T1000 (cell line): ENCODE data around the gene SULT1A3.
"Not testable (repeated sequence)": the region's sequence is repeated elsewhere in the genome, so short reads cannot be mapped to it uniquely, and the experiment has no call there.

ENCODE experiments used
- DNase-seq: peaks from one replicate; lab custom pipeline; 2025; ENCODE audit warnings: mixed read lengths; lab: John Stamatoyannopoulos, UW

SULT1A3 gene

DNA sequence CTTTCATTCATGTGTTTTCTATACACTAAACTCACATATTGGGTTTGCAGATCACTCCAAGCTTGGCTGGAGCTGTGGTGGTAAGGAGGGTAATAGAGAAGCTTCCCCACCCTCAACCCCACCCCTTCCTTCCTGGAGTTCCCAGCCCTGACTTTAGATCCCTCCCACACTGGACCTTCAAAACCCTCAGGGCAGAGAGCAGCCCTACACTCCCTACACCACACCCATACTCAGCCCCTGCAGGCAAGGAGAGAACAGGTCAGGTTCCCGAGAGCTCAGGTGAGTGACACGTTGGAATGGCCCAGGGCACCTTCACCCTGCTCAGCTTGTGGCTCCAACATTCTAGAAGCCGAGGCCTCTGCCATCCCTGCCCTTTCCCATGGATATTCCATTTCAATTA lies at the start of gene SULT1A3:
Gene SULT1A3, plus strand, starts transcription at position 207 of the 400 bp plus-strand sequence. CDS start 1,474 bp downstream, outside the sequence.
- DNase-seq = not testable (repeated sequence)

- no peak for DNase-seq
Observed at GRCh38 chr16:30151091-30151490, 48.0 kb upstream of the SULT1A3 start.

DNA sequence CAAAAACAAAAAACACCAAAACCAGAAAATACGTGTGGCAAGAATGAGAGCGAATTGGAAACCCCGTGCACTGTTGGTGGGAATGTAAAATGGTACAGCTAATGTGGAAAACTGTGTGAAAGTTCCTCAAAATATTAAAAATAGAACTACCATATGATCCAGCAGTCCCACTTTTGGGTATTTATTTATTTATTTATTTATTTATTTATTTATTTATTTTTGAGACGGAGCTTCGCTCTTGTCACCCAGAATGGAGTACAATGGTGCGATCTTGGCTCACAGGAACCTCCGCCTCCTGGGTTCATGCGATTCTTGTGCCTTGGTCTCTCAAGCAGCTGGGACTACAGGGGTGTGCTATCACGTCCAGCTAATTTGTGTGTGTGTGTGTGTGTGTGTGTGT lies 46.5 kb upstream of the SULT1A3 start:
- DNase-seq = no peak

DNA sequence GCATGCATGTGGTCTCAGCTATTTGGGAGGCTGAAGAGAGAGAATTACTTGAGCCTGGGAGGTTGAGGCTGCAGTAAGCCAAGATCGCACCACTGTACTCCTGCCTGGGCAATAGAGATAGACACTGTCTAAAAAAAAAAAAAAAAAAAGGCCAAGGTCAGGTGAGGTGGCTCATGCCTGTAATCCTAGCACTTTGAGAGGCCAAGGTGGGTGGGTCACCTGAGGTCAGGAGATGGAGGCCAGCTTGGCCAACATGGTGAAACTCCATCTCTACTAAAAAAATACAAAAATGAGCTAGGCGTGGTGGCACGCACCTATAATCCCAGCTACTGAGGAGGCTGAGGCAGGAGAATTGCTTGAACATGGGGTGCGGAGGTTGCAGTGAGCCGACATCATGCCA lies 43.9 kb upstream of the SULT1A3 start:
- no peak for DNase-seq

DNA sequence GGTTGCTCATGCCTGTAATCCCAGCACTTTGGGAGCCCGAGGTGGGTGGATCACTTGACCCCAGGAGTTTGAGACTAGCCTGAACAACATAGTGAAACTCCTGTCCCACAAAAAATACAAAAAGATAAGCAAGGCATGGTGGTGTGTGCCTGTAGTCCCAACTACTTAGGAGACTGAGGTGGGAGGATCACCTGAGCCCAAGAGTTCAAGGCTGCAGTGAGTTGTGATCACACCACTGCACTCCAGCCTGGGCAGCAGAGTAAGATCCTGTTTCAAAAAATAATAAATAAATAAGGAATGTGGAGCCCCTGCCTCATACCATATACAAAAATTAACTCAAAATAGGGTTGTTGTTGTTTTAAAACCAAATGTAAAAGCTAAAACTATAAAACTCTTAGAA lies 41.8 kb upstream of the SULT1A3 start:
- DNase-seq = no peak

- no peak for DNase-seq
Observed at GRCh38 chr16:30163538-30163937, 35.5 kb upstream of the SULT1A3 start.

- DNase-seq = no peak
Observed at GRCh38 chr16:30166202-30166902, 32.7 kb upstream of the SULT1A3 start.

DNA sequence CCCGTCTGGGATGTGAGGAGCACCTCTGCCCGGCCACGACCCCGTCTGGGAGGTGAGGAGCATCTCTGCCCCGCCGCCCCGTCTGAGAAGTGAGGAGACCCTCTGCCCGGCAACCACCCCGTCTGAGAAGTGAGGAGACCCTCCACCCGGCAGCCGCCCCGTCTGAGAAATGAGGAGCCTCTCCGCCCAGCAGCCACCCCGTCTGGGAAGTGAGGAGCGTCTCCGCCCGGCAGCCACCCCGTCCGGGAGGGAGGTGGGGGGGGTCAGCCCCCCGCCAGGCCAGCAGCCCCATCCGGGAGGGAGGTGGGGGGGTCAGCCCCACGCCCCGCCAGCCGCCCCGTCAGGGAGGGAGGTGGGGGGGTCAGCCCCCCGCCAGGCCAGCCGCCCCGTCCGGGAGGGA lies 30.3 kb upstream of the SULT1A3 start:
- DNase-seq = not testable (repeated sequence)

- not testable (repeated sequence) for DNase-seq
Observed at GRCh38 chr16:30169416-30169815, 29.6 kb upstream of the SULT1A3 start.

- not testable (repeated sequence) for DNase-seq
Observed at GRCh38 chr16:30170145-30170544, 28.9 kb upstream of the SULT1A3 start.

DNA sequence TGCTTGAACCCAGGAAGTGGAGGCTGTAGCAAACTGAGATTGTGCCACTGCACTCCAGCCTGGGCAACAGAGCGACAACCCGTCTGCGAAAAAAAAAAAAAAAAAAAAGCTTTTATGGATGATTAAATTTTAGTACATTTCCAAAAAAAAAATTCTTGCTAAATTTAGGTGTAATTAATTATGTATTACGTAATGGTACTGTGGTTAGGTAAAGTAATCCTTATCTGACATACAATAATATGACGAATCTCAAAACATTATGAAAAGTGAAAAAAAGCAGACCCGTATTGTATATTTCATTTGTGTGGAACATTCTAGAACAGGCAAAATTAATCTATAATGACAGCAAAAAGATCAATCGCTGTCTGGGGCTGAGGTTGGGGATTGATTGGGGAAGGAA lies 26.0 kb upstream of the SULT1A3 start:
- no peak for DNase-seq

DNA sequence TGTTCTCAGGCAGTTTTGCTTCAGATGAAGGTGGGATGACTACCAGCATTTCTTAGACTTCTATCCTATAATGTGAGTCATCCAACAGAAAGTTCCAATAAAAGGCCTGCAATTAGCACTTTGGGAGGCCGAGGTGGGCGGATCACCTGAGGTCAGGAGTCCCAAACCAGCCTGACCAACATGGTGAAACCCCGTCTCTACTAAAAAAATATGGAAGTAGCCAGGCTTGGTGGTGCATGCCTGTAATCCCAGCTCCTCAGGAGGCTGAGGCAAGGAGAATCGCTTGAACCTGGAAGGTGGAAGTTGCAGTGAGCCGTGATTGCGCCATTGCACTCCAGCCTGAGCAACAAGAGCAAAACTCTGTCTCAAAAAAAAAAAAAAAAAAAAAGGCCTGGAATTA lies 22.2 kb upstream of the SULT1A3 start:
- DNase-seq = not testable (repeated sequence)

- no peak for DNase-seq
Observed at GRCh38 chr16:30179195-30179594, 19.9 kb upstream of the SULT1A3 start.

DNA sequence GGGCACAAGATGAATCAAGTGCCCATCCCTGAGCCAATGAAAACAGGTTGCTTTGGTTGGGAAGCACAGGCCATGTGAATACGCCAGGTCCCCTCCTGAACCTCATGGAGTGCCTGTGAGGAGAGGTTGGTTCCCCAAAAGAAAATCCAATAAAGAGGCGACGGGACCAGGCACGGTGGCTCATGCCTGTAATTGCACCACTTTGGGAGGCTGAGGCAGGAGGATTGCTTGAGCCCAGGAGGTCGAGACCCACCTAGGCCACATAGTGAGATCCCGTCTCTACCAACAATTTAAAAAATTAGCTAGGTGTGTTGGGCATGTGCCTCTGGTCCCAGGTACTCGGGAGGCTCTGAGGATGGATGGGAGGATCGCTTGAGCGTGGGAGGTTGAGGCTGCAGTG lies 19.1 kb upstream of the SULT1A3 start:
- no peak for DNase-seq

DNA sequence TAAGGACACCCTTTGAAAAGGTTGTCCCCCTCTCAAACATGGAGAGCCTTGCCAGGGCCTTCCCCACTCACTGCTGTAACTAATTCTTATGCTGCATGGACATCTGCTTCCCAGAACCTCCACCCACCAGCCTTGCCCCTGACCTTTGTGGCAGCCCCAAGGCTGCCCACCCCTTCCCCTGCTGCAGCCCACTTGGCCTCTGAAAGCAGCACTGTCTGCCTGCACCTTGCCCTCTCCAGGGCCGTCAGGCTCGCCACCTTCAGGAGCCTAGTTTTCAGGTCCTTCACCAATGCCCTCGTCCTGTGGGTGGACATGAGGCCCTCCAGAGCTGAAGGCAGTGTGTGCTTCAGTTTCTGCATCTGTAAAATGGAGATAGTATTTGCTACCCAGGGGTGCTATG lies 18.3 kb upstream of the SULT1A3 start:
- DNase-seq = no peak

DNA sequence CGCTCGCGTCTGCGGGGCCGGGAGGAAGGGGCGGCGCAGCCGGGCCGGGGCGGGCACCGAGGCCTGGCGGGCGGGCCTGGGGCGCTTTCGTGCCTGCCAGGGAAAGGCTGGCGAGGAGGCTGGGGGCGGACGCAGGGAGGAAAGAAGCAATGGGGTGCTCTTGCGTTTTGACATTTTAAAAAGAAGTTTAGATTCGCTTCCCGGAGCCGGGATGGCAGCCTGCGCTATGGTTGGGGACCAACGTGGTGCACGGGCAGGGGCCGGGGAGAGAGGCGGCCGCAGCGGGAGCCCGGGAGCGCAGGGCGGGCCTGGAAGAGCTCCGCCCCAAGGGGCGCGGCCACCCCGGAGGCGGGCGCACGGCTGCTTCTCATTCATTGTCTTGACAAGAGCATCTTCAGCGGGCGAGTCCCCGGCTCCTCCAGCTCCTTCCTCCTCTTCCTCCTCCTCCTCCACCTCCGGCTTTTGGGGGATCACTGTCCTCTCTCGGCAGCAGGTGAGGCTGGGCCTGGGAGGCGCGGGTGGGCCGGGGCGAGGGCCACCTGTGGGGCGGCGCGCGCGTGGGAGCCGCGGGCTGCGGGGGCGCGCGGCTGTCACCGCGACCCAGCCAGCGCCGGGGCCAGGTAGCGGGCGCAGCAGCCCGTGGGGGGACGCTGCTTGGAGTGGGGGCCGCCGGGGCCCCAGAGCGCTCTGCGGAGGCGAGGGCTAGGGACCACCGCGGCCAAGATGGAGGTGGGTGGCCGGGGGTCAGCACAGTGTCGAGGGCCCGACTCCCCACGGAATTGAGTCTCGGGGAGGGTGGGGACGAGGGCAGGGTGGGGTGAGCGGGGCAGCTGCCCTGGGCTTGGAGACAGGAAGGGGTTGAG lies 15.6 kb upstream of the SULT1A3 start, which contains the start of gene CORO1A:
Gene CORO1A, plus strand, starts transcription at position 370 of the 863 bp plus-strand sequence. CDS start 1,608 bp downstream, outside the sequence.
- peak; percentile 84 for DNase-seq

DNA sequence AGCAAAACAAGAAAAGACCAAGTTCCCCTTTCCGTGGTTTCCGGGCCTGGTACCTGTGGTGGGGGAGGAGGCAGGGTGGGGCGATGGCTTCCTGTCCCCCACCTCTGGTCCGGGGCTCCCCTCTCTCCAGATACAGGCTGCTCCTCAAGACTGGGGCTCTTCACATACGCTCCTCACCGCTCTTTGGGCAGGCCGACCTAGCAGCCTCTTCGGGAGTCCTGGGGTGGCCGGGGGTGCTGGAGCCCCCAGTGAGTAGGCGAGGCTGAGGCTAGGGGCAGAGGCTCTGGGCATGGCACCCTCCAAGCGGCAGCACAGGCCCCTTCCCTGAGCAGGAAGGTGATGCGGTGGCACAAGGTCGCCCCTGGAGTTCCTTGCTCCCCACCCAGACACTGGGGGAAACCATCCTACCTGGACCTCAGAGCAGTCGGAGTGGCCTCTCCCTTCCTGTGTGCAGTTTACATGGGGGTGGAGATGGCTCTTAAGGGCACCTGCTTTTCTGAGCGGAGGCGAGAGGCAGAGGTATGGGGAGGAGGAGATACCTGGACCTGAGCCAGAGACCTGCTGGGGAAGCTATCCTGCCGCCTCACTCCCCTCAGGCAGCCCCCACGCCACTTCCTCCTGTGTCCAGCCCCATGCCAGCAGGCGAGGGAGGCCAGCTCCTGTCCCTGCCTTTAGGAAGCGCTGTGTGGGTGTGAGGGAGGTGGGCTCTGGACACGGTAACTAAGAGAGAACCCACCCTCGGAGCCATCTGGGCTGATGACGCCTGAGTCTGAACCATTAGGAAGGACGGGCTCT lies 14.8 kb upstream of the SULT1A3 start:
- DNase-seq = no peak

- DNase-seq = no peak
Observed at GRCh38 chr16:30184891-30185682, 14.0 kb upstream of the SULT1A3 start.

DNA sequence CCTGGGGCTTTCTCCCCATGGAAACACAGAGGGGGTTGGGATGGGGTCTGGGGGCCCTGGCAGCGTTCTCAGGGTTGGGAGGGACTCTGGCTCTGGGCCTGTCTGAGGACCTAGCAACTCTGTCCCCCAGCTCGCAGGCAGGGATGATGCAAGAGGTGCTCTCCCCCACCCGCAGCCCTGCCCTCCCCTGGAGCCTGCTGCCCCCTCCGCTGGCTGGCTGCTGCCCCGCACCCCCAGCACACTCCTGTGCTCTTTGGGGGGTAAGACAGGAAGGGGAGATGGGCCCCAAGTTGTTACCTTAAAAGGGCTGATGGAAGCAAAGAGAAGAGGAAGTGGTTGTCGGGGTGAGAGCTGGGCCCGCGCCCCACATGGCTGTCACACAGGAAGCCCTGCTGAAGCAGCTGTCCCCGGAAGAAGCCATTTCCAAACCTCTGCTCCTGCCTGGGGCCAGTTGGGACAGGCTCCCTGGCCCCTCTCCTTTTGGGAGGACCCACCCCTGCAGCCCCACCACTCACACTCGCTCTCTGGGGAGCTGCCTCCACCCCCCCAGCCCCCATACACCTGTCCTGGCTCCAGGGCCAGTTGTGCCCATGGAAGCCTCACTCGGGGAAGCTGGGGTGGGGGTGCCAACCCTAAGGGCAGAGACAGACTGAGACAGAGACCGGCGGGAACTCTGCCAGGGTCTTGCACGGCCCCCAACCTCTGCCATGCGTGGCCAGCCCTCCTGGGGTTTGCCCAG lies 13.2 kb upstream of the SULT1A3 start:
- no peak for DNase-seq

DNA sequence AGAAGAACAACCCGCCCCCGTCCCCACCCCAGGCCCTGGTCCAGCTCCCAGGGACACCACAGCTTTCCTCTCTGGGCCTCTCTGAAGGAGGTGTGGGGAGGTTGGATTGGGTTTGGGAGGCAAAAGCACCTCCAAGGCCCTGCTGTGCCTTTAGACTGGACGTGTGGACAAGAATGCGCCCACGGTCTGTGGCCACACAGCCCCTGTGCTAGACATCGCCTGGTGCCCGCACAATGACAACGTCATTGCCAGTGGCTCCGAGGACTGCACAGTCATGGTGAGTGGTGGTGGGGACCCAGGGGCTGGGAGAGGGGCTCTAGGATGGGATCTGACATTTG lies 12.6 kb upstream of the SULT1A3 start:
- DNase-seq = no peak
